VCaP (cell line): ENCODE data around the gene VWA3B.

Experiments used
- H3K27ac ChIP-seq: fragments of 450-650 bp; 2 replicates; pipeline ENCODE4 v1.5.1; 2017
- CTCF ChIP-seq: fragments of 450-650 bp; conservative IDR thresholded peaks from 2 replicates; pipeline ENCODE4 v1.5.1; 2017; ENCODE audit warnings: mild to moderate bottlenecking, moderate library complexity

Gene VWA3B

DNA sequence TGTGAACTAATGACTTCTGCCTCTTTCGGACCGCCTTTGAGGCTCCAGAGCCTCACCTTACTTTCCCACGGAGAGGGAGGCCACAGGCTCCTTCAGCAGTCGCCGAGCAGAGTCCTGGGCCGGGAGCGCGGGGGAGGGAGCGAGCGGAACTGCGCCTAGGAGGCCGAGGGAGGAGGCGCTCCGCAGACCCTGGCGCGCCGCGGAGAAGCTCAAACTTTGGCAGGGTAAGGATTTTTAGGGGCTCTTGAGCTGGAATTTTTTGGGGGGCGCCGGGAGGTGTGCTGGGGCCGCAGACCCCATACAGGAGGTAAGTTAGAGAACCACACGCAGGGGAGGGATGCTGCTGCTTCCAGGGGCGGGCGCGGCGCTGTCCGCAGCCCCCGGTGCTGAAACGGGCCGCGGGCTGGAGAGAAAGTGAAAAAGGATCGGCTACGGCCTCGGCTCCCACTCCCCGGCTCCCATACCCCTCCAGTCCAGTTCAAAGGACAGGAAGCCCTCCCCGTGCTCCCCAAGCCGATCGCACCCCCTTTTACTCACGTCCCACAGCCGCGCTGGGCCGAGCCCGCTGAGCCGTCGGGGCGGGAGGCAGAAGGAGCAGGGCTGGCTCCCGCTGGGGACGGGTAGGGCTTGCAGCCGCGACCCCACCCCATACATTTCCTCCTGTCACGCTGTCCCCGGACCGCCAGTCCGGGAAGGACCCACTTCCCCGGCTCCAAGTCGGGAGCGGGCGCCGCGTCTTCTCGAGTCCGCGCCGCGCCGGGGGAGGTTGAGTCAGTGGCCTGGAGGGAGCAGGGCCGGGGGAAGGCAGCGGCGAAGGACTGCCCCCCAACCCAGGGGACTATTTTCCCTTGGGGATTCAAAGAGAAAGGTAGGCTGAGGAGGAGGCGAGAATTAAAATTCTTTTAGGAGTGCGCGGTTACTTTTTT, 259.6 kb downstream of the VWA3B start, which contains the start of gene CNGA3:
Gene CNGA3, plus strand, starts transcription at position 146 of the 926 bp plus-strand sequence. CDS start 23,520 bp downstream, outside the sequence.
- no peak within 1 kb of the TSS for H3K27ac ChIP-seq
- TF ChIP-seq CTCF, result no peak

DNA sequence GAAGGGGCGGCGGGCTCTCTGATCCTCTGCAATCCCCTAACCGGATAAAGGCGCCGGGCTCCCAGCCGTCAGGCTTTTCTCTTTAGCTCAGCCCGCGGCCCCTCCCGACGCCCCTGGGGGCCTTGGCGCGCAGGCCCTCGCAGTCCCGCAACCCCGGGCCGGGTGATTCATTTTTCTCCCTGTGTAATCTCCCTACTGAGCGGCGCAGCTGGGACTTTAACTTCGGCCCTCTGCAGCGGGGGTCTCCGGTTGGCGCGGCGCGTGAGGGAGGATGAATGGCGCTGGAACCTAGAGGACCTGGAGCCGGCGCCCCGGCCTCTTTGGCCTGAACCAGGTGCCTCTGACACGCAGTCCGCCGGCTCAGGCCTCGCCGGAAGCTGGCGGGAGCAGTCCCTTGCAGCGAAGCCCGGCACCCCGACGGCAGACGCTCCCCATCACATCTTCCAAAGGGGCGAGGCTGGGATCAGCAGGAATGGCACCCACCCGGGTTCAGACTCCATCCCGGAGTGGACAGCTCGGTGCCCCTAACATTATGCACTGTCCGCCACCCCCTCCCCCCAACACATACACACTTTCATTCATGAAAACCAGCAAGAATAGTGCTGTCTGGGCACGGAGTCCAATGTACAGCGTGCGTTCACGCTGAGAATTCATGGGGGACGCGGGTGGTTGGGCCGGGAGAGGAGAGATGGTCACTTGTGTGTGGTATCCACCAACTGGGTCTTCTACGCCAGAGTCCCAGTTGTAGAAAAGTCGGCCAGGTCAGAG, 260.5 kb downstream of the VWA3B start:
- no peak for TF ChIP-seq CTCF
- no peak overlapping the region for H3K27ac ChIP-seq

DNA sequence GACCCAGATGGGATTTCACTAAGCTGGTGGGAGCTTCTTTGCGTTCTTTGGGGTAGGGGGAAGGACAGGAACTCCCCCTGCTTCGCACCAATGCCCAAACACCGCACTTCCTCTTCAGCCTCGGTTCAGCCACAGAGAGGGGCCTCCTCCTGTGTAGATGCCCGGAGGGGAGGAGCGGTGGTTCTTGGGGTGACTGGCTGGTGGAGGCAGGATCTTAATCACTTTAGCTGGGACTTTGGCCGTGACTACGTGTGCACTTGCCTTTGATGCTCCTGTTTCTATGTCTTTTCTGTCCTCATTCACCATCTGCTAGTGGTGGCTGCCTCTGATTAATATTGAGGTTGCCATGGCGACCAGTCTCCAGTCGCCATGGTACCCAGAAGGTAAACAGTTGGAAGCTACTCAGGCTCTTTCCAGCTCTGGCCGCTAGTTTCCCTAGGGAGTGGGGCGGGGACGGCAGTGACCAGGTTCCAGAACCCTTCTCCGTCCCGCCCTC, 261.1 kb downstream of the VWA3B start:
- no peak overlapping the region for H3K27ac ChIP-seq
- no peak for TF ChIP-seq CTCF

GRCh38 chr2:98350411-98350810, 263.4 kb downstream of the VWA3B start:
- no peak overlapping the region for H3K27ac ChIP-seq
- no peak for TF ChIP-seq CTCF

DNA sequence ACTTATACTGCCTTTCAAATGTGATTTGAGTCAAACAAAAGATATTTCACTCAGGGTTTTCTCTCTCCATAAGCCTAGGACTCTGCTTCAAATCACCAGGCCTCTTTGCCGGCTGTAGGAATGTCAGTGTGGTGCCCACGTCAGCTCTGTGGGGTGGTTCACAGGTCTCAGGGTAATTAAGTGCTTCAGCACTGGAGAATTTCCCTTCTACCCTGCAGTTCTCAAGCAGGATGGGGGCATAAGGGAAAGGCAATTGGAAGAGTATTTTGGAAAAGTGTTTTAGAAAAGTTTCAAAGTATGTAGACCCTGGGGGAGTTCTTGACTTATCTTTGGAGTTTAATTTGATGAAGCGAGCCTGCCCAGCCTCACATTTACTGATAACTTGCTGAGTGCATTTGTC, 268.9 kb downstream of the VWA3B start:
- no peak overlapping the region for H3K27ac ChIP-seq
- TF ChIP-seq CTCF, result no peak

DNA sequence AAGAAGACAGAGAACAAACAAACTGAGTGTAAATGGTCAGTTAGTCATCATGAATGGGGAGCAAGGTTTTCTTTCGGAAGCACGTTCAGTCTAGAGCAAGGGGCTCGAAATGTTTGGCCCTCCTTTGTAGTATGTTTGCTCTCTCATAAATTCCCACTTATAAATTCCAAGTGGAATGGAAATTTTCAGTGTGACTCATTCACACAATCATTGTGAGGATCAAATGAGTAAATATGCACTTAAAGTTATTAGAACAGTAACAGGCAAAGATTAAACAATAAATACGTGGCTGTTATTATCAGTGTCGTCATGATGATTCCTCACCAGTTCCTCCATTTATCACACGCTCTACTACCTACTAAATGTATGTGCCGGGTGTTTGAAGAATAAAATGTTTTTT, 269.8 kb downstream of the VWA3B start:
- no peak for TF ChIP-seq CTCF
- H3K27ac ChIP-seq, result no peak overlapping the region

GRCh38 chr2:98357849-98358248, 270.9 kb downstream of the VWA3B start:
- no peak for TF ChIP-seq CTCF
- no peak overlapping the region for H3K27ac ChIP-seq
